Activated CD4-positive, alpha-beta T cell treated with anti-CD3 and anti-CD28 coated beads, Interleukin-2, Interleukin-4, amounts not matched to agents 100 ng/mL and 50 ng/mL, durations not matched to agents 16 hours and 8 hours (primary cell): ENCODE data around the gene RAD51B.

Experiments
- DNase-seq: peaks from one replicate; pipeline ENCODE4 v3.0.0-alpha.2; 2020; ENCODE audit warnings: low spot score

The RAD51B gene

GRCh38 chr14:68702578-68702977 lies 883.0 kb downstream of the RAD51B start:
- no peak for DNase-seq

- peak; percentile 24 for DNase-seq
These were observed 883.5 kb downstream of the RAD51B start for GRCh38 chr14:68703093-68703492.

- DNase-seq = no peak
These were observed 885.4 kb downstream of the RAD51B start for GRCh38 chr14:68704736-68705720.

- no peak for DNase-seq
These were observed 886.2 kb downstream of the RAD51B start for GRCh38 chr14:68705741-68706283.

- no peak for DNase-seq
These were observed 887.9 kb downstream of the RAD51B start for GRCh38 chr14:68707482-68707881.

GRCh38 chr14:68708343-68708742 lies 888.8 kb downstream of the RAD51B start:
- no peak for DNase-seq

GRCh38 chr14:68709007-68709406 lies 889.4 kb downstream of the RAD51B start:
- no peak for DNase-seq

- DNase-seq = no peak
These were observed 891.2 kb downstream of the RAD51B start for GRCh38 chr14:68710776-68711175.

- no peak for DNase-seq
These were observed 892.2 kb downstream of the RAD51B start for GRCh38 chr14:68711561-68712309.

- DNase-seq = no peak
These were observed 893.3 kb downstream of the RAD51B start for GRCh38 chr14:68712703-68713370.

- no peak for DNase-seq
These were observed 894.2 kb downstream of the RAD51B start for GRCh38 chr14:68713782-68714181.

- no peak for DNase-seq
These were observed 895.7 kb downstream of the RAD51B start for GRCh38 chr14:68714991-68715924.

GRCh38 chr14:68716698-68717097 lies 897.1 kb downstream of the RAD51B start:
- DNase-seq = no peak

- DNase-seq = no peak
These were observed 898.7 kb downstream of the RAD51B start for GRCh38 chr14:68718023-68718990.

- peak; percentile 59 for DNase-seq
These were observed 900.2 kb downstream of the RAD51B start for GRCh38 chr14:68719634-68720384.

- DNase-seq = no peak
These were observed 902.6 kb downstream of the RAD51B start for GRCh38 chr14:68722186-68722585.

GRCh38 chr14:68722968-68723566 lies 903.5 kb downstream of the RAD51B start:
- no peak for DNase-seq

GRCh38 chr14:68723808-68724268 lies 904.3 kb downstream of the RAD51B start:
- no peak for DNase-seq
